D721Med (cell line): Measurements from ENCODE around the gene PLD4.

ENCODE experiments used
- DNase-seq: peaks from one replicate; pipeline ENCODE4 v3.0.0; 2011; ENCODE audit warnings: low spot score; ENCODE audit not compliant: insufficient read length
- FAIRE-seq: peaks from 2 replicates; lab custom pipeline; 2011; peaks lifted over from hg19 to GRCh38; lab: Jason Lieb, UNC
- CTCF ChIP-seq: IDR thresholded peaks from 2 replicates; pipeline ENCODE4 v1.5.1; 2012; ENCODE audit warnings: mild to moderate bottlenecking, control low read depth; ENCODE audit not compliant: insufficient read depth; ENCODE audit errors: missing control alignments

PLD4 gene

GRCh38 chr14:104956290-104956890 is 31.7 kb downstream of the PLD4 start:
- no peak for FAIRE-seq
- TF ChIP-seq CTCF, result no peak

GRCh38 chr14:104957146-104958113 is 32.8 kb downstream of the PLD4 start:
- TF ChIP-seq CTCF, result no peak
- FAIRE-seq (no peak), DNase-seq (no peak)

More at GRCh38 chr14:104956290-104956890, 31.7 kb downstream of the PLD4 start:
- DNase-seq, result no peak

- FAIRE-seq (no peak), DNase-seq (no peak)
- TF ChIP-seq CTCF, result no peak
Measured at GRCh38 chr14:104964546-104964945, 39.9 kb downstream of the PLD4 start.

- no peak for TF ChIP-seq CTCF
- DNase-seq (no peak), FAIRE-seq (no peak)
Measured at GRCh38 chr14:104965561-104966231, 41.0 kb downstream of the PLD4 start.

GRCh38 chr14:104966261-104966865 is 41.7 kb downstream of the PLD4 start:
- DNase-seq (no peak), FAIRE-seq (no peak)
- TF ChIP-seq CTCF, result no peak

GRCh38 chr14:104966981-104967385 is 42.3 kb downstream of the PLD4 start:
- FAIRE-seq (no peak), DNase-seq (no peak)
- TF ChIP-seq CTCF, result no peak
